Measurements from ENCODE around the gene PRTG.
A peak's percentile ranks its signal among the peaks of the same experiment; 100 is the strongest.

The PRTG gene

GRCh38 chr15:55784286-55784685 lies 41.3 kb upstream of the PRTG start:
- TF ChIP-seq POU6F1 (CRISPR knock-in tag; IDR thresholded peaks at IDR 0.05; ENCODE audit: borderline replicate concordance, low read depth) (no peak), SNAI2 (CRISPR knock-in tag; IDR thresholded peaks at IDR 0.05) (no peak), ESRRG (CRISPR knock-in tag; IDR thresholded peaks at IDR 0.05) (no peak), TOX (CRISPR knock-in tag; IDR thresholded peaks at IDR 0.05; ENCODE audit: borderline replicate concordance) (no peak), ZFP3 (CRISPR knock-in tag; IDR thresholded peaks at IDR 0.05) (no peak), OSR1 (CRISPR knock-in tag; IDR thresholded peaks at IDR 0.05) (no peak), BACH2 (CRISPR knock-in tag; IDR thresholded peaks at IDR 0.05; ENCODE audit: borderline replicate concordance) (no peak), RARB (CRISPR knock-in tag; IDR thresholded peaks at IDR 0.05) (no peak), ZNF70 (CRISPR knock-in tag; IDR thresholded peaks at IDR 0.05) (no peak), ARNTL (CRISPR knock-in tag; IDR thresholded peaks at IDR 0.05; ENCODE audit: borderline replicate concordance, low read depth) (no peak), ZNF8 (CRISPR knock-in tag; IDR thresholded peaks at IDR 0.05) (no peak), TCF4 (CRISPR knock-in tag; IDR thresholded peaks at IDR 0.05; ENCODE audit: borderline replicate concordance) (no peak), ZNF565 (CRISPR knock-in tag; conservative IDR thresholded peaks at IDR 0.05; ENCODE audit: low read depth) (no peak), ZC3H10 (CRISPR knock-in tag; IDR thresholded peaks at IDR 0.05) (no peak), GLIS3 (CRISPR knock-in tag; IDR thresholded peaks at IDR 0.05) (no peak), ISL1 (CRISPR knock-in tag; IDR thresholded peaks at IDR 0.05) (no peak)
- TF ChIP-seq, protein P1, sequence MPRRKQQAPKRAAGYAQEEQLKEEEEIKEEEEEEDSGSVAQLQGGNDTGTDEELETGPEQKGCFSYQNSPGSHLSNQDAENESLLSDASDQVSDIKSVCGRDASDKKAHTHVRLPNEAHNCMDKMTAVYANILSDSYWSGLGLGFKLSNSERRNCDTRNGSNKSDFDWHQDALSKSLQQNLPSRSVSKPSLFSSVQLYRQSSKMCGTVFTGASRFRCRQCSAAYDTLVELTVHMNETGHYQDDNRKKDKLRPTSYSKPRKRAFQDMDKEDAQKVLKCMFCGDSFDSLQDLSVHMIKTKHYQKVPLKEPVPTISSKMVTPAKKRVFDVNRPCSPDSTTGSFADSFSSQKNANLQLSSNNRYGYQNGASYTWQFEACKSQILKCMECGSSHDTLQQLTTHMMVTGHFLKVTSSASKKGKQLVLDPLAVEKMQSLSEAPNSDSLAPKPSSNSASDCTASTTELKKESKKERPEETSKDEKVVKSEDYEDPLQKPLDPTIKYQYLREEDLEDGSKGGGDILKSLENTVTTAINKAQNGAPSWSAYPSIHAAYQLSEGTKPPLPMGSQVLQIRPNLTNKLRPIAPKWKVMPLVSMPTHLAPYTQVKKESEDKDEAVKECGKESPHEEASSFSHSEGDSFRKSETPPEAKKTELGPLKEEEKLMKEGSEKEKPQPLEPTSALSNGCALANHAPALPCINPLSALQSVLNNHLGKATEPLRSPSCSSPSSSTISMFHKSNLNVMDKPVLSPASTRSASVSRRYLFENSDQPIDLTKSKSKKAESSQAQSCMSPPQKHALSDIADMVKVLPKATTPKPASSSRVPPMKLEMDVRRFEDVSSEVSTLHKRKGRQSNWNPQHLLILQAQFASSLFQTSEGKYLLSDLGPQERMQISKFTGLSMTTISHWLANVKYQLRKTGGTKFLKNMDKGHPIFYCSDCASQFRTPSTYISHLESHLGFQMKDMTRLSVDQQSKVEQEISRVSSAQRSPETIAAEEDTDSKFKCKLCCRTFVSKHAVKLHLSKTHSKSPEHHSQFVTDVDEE (CRISPR knock-in tag; IDR thresholded peaks at IDR 0.05) = no peak
- TF ChIP-seq, protein P2, sequence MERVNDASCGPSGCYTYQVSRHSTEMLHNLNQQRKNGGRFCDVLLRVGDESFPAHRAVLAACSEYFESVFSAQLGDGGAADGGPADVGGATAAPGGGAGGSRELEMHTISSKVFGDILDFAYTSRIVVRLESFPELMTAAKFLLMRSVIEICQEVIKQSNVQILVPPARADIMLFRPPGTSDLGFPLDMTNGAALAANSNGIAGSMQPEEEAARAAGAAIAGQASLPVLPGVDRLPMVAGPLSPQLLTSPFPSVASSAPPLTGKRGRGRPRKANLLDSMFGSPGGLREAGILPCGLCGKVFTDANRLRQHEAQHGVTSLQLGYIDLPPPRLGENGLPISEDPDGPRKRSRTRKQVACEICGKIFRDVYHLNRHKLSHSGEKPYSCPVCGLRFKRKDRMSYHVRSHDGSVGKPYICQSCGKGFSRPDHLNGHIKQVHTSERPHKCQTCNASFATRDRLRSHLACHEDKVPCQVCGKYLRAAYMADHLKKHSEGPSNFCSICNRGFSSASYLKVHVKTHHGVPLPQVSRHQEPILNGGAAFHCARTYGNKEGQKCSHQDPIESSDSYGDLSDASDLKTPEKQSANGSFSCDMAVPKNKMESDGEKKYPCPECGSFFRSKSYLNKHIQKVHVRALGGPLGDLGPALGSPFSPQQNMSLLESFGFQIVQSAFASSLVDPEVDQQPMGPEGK (CRISPR knock-in tag; IDR thresholded peaks at IDR 0.05; ENCODE audit: borderline replicate concordance) = no peak
- TF ChIP-seq, protein P3, sequence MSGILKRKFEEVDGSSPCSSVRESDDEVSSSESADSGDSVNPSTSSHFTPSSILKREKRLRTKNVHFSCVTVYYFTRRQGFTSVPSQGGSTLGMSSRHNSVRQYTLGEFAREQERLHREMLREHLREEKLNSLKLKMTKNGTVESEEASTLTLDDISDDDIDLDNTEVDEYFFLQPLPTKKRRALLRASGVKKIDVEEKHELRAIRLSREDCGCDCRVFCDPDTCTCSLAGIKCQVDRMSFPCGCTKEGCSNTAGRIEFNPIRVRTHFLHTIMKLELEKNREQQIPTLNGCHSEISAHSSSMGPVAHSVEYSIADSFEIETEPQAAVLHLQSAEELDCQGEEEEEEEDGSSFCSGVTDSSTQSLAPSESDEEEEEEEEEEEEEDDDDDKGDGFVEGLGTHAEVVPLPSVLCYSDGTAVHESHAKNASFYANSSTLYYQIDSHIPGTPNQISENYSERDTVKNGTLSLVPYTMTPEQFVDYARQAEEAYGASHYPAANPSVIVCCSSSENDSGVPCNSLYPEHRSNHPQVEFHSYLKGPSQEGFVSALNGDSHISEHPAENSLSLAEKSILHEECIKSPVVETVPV (CRISPR knock-in tag; IDR thresholded peaks at IDR 0.05) = no peak
- TF ChIP-seq, protein P4, sequence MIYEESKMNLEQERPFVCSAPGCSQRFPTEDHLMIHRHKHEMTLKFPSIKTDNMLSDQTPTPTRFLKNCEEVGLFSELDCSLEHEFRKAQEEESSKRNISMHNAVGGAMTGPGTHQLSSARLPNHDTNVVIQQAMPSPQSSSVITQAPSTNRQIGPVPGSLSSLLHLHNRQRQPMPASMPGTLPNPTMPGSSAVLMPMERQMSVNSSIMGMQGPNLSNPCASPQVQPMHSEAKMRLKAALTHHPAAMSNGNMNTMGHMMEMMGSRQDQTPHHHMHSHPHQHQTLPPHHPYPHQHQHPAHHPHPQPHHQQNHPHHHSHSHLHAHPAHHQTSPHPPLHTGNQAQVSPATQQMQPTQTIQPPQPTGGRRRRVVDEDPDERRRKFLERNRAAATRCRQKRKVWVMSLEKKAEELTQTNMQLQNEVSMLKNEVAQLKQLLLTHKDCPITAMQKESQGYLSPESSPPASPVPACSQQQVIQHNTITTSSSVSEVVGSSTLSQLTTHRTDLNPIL (CRISPR knock-in tag; IDR thresholded peaks at IDR 0.05; ENCODE audit: low read depth) = no peak
- no peak; the same call in 2 of the 3 replicates for ATAC-seq

DNA sequence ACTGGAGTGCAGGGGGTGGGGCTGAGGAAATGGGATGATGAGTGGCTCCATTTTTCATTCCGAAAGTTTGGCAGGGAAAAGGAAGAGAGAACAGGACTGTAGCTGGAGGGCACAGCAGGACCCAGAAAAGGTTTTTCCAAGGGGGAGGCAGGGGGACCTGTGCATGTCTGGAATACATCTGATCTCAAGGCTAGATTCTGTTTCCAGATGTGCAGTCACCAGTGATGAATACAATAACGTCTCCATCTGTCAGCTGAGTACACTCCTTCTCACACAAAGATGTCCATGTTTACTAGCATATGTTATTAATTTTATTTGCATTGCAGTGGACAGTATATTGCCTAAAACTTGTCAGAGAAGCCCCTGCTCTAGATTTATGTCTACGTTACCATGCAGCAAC lies 39.9 kb upstream of the PRTG start:
- peak; percentile 96 for TF ChIP-seq TCF4 (CRISPR knock-in tag; IDR thresholded peaks at IDR 0.05; ENCODE audit: borderline replicate concordance)
- TF ChIP-seq, protein P1 (CRISPR knock-in tag; IDR thresholded peaks at IDR 0.05) = peak; percentile 91
- no peak for TF ChIP-seq GLIS3 (CRISPR knock-in tag; IDR thresholded peaks at IDR 0.05)
- peak; percentile 73 for ATAC-seq
